SK-N-SH treated with all-trans-retinoic acid at 6 μM for 48 hours (cell line): ENCODE data around the gene VANGL1.

Experiments used
- CSRNP3 ChIP-seq: fragments of 250-450 bp; sonication (Bioruptor Pico); IDR thresholded peaks from 2 replicates; pipeline ENCODE4 v1.5.1; 2021; ENCODE audit warnings: mild to moderate bottlenecking, moderate library complexity
- PATZ1 ChIP-seq: fragments of 250-450 bp; sonication (Bioruptor Pico); IDR thresholded peaks from 2 replicates; pipeline ENCODE4 v1.8.0; 2020; ENCODE audit warnings: mild to moderate bottlenecking, moderate library complexity, borderline replicate concordance
- ZFP30 ChIP-seq: fragments of 450-650 bp; formaldehyde crosslinking; IDR thresholded peaks from 2 replicates; pipeline ENCODE4 v1.5.0; 2022; ENCODE audit warnings: mild to moderate bottlenecking, moderate library complexity
- ZNF70 ChIP-seq: fragments of 450-650 bp; formaldehyde crosslinking; IDR thresholded peaks from 2 replicates; pipeline ENCODE4 v1.5.0; 2020; ENCODE audit warnings: mild to moderate bottlenecking, moderate library complexity
- ZNF8 ChIP-seq: fragments of 450-650 bp; formaldehyde crosslinking; IDR thresholded peaks from 2 replicates; pipeline ENCODE4 v1.5.0; 2020; ENCODE audit warnings: mild to moderate bottlenecking, moderate library complexity

GRCh38 chr1:115632251-115633026, 9.3 kb upstream of the VANGL1 start:
- TF ChIP-seq ZNF70 (no peak), ZNF8 (CRISPR knock-in tag) (no peak), CSRNP3 (CRISPR knock-in tag) (no peak), PATZ1 (no peak), ZFP30 (CRISPR knock-in tag) (no peak)
